GM10266 (cell line): ENCODE measurements around the gene CFAP47.

ENCODE experiments used
- DNase-seq: peaks from one replicate; pipeline ENCODE4 v3.0.0; 2012; ENCODE audit errors: extremely low spot score
- TF ChIP-seq, protein P1 (sequence below): IDR thresholded peaks from 2 replicates; pipeline ENCODE4 v1.5.1; 2012; ENCODE audit warnings: mild to moderate bottlenecking, low read depth; ENCODE audit not compliant: control insufficient read depth, insufficient read depth; ENCODE audit errors: missing control alignments

The CFAP47 gene

DNA sequence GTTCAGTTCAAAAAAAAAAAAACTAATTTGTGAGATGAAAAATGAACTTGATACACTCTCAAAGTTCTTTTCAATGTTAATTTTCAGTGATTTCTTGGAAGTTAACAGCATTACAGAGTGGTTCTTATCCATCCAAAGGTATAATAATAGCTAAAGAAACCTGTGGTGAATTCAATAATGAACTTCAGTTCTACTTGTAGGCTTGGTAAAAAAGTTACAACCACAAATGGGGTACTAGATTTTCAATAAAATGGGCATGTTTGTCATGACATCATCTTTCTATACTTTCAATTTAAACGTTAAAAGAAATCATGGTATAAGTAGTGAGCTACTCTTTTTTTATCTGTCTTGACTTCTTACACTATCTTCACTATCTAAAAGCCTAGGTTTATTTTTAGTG lies 424.8 kb downstream of the CFAP47 start:
- TF ChIP-seq, protein P1, sequence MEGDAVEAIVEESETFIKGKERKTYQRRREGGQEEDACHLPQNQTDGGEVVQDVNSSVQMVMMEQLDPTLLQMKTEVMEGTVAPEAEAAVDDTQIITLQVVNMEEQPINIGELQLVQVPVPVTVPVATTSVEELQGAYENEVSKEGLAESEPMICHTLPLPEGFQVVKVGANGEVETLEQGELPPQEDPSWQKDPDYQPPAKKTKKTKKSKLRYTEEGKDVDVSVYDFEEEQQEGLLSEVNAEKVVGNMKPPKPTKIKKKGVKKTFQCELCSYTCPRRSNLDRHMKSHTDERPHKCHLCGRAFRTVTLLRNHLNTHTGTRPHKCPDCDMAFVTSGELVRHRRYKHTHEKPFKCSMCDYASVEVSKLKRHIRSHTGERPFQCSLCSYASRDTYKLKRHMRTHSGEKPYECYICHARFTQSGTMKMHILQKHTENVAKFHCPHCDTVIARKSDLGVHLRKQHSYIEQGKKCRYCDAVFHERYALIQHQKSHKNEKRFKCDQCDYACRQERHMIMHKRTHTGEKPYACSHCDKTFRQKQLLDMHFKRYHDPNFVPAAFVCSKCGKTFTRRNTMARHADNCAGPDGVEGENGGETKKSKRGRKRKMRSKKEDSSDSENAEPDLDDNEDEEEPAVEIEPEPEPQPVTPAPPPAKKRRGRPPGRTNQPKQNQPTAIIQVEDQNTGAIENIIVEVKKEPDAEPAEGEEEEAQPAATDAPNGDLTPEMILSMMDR: no peak
- DNase-seq: no peak

DNA sequence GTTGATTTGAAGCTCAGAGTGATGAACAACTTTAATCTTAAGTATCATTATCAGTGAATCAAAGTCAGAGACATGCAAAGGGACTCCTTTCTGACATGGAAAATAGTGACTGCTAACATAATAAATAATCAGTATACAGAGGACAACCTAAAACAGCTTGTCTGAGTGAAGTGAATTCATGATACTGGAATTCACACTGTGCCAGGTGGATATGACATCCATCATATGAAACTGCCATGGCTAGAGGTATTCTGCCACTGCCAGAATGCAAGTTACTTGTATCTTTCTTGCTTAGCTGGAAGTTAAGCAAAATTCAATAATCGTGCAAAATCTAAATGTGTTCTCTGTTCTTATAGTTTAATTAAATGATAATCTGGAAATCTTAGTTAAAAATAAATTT lies 429.0 kb downstream of the CFAP47 start:
- TF ChIP-seq, protein P1: no peak
- DNase-seq: no peak

DNA sequence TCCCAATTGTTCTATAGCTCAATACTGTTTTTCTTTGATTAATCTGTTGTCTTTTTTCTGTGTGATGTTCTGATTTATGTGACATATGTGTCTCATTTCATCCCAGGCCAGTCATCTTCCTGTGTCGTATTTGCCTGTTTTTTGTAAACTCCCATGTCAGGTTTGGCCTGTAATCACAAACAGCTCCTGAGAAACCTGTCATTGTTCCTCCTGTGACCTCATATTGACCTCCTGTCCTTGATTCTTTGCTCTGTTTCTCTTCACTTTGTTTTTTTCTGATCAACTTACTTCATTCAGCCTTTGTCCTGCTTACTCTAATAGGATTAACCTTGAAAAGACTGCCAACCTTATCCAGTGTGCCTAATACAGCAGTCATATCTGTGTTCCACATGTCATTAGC lies 438.3 kb downstream of the CFAP47 start:
- no peak for DNase-seq
- TF ChIP-seq, protein P1: no peak

DNA sequence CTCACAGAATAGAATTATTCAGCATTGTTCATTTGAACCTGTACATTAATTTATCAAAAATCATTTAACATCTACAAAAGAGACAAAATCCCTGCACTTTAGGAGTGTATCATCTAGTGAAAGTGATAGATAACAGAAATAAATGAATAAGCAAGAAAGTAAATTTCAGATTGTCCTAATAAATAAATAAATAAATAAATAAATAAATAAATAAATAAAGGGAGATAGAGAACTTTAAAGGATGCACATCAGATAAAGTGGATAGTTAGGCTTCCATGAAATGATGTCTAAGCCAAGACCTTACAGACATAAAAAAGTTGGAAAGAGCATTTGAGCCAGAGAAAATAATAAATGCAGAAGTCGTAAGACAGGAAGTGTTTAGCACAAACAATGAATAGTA lies 444.7 kb downstream of the CFAP47 start:
- DNase-seq: no peak
- TF ChIP-seq, protein P1: no peak

DNA sequence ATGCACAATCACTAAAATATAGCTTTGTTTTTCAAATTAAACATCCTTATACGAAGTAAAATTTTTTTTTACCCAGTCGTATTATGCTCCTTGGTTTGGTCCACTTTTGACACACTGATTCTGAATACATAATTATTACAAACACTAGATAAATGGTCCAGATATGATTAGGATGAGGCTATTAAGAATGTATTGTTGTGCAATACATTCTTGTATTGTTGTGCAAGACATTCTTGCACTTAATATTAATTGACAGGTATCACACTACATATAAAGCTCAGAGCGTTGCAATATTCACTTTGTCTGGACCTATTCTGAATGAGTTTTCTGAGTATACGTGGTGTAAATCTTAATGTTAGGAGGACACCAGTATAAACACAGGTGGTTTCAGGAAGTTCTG lies 464.0 kb downstream of the CFAP47 start:
- no peak for DNase-seq
- TF ChIP-seq, protein P1: no peak

DNA sequence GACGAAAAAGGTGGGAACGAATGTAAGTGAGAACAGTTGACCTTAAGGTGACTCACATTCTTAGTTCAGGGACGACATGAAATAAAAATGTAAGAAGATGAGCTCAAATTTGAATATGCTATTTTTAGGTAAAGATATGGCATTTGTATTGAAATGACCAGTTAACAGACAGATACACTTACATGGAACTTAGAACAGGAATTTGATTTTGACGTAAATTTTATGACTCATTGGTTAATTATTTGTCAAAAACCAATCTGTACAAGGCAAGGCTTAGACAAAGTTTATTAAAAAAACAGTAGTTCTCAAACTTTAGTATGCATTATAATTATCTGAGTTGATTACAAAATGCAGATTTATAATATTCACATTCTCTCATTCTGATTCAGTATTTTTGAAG lies 469.4 kb downstream of the CFAP47 start:
- DNase-seq: no peak
- TF ChIP-seq, protein P1: no peak

DNA sequence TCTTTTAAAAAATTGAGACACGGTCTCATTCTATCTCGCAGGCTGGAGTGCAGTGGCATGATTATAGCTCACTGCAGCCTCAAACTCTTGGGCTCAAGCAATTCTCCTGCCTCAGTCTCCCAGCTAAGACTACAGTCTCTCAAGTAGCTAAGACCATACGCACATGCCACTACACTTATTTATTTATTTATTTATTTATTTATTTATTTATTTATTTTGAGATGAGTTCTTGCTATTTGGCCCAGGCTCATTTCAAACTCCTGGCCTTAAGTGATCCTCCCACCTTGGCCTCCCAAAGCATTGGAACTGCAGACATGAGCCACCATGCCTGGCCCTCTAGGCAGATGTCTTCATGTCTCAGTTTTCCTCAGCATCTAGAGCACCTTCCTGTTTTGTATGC lies 482.2 kb downstream of the CFAP47 start:
- no peak for DNase-seq
- TF ChIP-seq, protein P1: no peak
